Mucosa of rectum (tissue), 2 donors: ENCODE results near the gene PDE4B.
"Not testable (repeated sequence)": the region's sequence is repeated elsewhere in the genome, so short reads cannot be mapped to it uniquely, and the experiment has no call there.

Source experiments
- H3K27ac ChIP-seq, 2 donors: one replicate each; pipeline ENCODE4 v1.7.0; 2013; ENCODE audit warnings: inconsistent platforms in 2 of 2, low read depth in 2 of 2, low read length in 2 of 2
- H3K27me3 ChIP-seq, 2 donors: one replicate each; pipeline ENCODE4 v1.7.0; 2013; ENCODE audit warnings: low read length in 2 of 2; ENCODE audit not compliant: control insufficient read depth in 2 of 2, insufficient read depth in 2 of 2
- H3K36me3 ChIP-seq, 2 donors: one replicate each; pipeline ENCODE4 v1.7.0; 2013; ENCODE audit warnings: low read length in 2 of 2; ENCODE audit not compliant: control insufficient read depth in 2 of 2, insufficient read depth in 2 of 2
- H3K4me1 ChIP-seq, 2 donors: one replicate each; pipeline ENCODE4 v1.7.0; 2013; ENCODE audit warnings: low read length in 2 of 2, mild to moderate bottlenecking in 1 of 2; ENCODE audit not compliant: control insufficient read depth in 2 of 2, insufficient read depth in 2 of 2
- H3K4me3 ChIP-seq, 2 donors: one replicate each; pipeline ENCODE4 v1.7.0; 2013; ENCODE audit warnings: low read length in 2 of 2
- H3K9ac ChIP-seq, 2 donors: one replicate each; pipeline ENCODE4 v1.7.0; 2013; ENCODE audit warnings: low read length in 2 of 2, low read depth in 1 of 2, mild to moderate bottlenecking in 1 of 2
- H3K9me3 ChIP-seq, 2 donors: one replicate each; pipeline ENCODE4 v1.7.0; 2013; ENCODE audit warnings: low read length in 2 of 2; ENCODE audit not compliant: control insufficient read depth in 2 of 2
- donor health status: healthy.
- donor health status: Normal muscosa, but diverticular disease.

The PDE4B gene

DNA sequence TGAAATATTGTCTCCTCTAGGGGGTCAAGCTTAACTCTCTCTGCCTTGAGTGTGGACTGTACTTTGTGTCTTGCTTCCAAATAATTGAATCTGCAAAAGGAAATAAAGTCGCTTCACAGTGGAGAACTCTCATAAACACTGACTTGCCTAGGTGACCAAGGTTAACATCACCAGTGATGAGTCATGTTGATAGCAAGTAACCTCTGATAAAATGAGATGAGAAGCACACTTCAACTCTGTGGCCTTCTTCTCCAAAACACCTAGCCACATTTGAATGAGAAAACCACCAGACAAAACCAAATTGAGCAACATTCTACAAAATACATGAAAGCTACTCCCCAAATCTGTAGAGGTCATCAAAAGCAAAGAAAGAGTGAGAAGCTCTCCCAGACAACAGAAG, 37.6 kb downstream of the PDE4B start:
- no peaks in the 10 kb centered on the region for H3K36me3 ChIP-seq

DNA sequence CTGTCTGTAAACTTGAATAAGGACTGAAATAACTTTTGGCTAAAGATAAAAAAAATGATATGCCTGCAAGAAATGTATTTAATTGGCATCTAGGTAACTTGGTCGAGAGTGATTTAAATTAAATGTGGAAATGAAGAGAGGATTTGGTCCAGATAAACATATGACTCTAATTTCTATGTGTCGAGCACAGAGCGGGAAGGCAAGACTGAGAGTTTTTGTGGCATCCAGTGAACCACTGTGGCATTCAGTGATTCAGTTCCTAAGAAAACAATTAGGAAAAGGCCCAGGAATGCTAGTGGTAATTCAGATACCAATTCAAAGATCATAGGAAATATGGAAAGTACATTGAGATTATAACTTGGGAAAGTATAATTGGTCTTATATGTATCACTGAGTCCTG, 39.6 kb downstream of the PDE4B start:
- Histone ChIP-seq H3K27ac (no peak overlapping the region), H3K9me3 (no peaks in the 10 kb centered on the region), H3K4me1 (no peaks in the 10 kb centered on the region), H3K9ac (no peak overlapping the region), H3K36me3 (no peaks in the 10 kb centered on the region), H3K4me3 (no peak overlapping the region), H3K27me3 (no peaks in the 10 kb centered on the region)

More for the DNA sequence above, 37.6 kb downstream of the PDE4B start:
- H3K27ac ChIP-seq = no peak overlapping the region
- no peak overlapping the region for H3K4me3 ChIP-seq
- H3K9ac ChIP-seq = no peak overlapping the region
- H3K4me1 ChIP-seq = no peaks in the 10 kb centered on the region
- H3K9me3 ChIP-seq = no peaks in the 10 kb centered on the region
- no peaks in the 10 kb centered on the region for H3K27me3 ChIP-seq

DNA sequence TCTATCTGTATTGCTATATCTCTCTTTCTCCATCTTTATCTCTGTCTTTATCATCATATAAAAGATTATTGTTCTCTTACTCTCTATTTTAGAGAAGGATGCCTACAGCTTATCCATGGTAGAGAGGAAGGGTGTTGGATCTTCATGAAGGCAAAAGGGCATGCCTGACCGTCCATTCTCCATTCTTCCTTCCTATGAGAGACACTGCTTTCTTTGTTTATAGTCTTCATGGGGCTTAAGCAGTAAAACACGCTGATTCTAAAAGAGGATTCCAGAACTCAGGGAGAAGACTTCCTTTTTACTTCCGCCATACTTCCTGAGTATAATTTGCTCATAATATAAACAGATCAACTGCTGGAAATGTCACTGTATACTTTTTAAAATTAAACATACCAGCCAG, 44.0 kb downstream of the PDE4B start:
- no peak overlapping the region for H3K27ac ChIP-seq
- no peak overlapping the region for H3K4me3 ChIP-seq
- no peak overlapping the region for H3K9ac ChIP-seq
- H3K27me3 ChIP-seq = no peaks in the 10 kb centered on the region
- no peaks in the 10 kb centered on the region for H3K4me1 ChIP-seq
- H3K9me3 ChIP-seq = no peaks in the 10 kb centered on the region
- no peaks in the 10 kb centered on the region for H3K36me3 ChIP-seq

DNA sequence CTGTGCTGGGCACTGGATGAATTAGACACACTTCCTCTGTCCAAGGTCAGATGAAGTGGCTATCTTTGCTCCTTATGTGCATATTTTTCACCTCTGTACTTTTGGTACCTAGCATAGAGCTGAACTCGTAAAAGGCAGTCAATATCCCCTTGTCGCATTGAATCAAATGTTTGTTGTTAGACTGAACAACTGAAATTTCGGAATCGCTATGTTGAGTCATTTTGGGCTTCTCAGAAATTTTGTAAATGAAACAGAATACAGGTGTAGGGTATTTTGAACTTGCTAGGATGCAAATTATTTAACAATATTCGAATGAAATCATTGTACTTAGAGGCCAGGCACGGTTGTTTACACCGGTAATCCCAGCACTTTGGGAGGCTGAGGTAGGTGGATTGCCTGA, 48.0 kb downstream of the PDE4B start:
- Histone ChIP-seq H3K27me3 (no peaks in the 10 kb centered on the region), H3K27ac (no peak overlapping the region), H3K4me3 (no peak overlapping the region), H3K9ac (no peak overlapping the region), H3K4me1 (no peaks in the 10 kb centered on the region), H3K9me3 (no peaks in the 10 kb centered on the region), H3K36me3 (no peaks in the 10 kb centered on the region)

DNA sequence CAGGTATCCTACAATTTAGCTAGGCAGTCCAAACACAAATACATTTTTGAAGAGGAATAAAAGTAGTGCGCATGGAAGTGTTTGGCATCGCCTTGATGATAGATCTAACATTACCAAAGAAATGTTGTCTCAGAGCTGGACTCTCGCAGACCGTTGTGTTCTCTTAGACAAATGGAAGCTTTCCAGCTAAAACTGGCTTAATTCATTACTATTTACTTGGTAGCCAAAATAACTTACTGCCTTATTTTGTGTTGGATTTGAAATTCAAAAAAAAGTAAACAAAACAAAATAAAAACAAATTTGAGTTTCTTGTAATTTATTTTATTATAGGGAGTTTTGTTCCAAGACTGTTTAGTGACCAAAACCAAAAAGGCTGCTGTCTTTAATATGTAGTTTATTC, 51.6 kb downstream of the PDE4B start:
- Histone ChIP-seq H3K9ac (no peak overlapping the region), H3K4me3 (no peak overlapping the region), H3K36me3 (no peaks in the 10 kb centered on the region), H3K27ac (no peak overlapping the region), H3K9me3 (no peaks in the 10 kb centered on the region), H3K27me3 (no peaks in the 10 kb centered on the region), H3K4me1 (no peaks in the 10 kb centered on the region)

DNA sequence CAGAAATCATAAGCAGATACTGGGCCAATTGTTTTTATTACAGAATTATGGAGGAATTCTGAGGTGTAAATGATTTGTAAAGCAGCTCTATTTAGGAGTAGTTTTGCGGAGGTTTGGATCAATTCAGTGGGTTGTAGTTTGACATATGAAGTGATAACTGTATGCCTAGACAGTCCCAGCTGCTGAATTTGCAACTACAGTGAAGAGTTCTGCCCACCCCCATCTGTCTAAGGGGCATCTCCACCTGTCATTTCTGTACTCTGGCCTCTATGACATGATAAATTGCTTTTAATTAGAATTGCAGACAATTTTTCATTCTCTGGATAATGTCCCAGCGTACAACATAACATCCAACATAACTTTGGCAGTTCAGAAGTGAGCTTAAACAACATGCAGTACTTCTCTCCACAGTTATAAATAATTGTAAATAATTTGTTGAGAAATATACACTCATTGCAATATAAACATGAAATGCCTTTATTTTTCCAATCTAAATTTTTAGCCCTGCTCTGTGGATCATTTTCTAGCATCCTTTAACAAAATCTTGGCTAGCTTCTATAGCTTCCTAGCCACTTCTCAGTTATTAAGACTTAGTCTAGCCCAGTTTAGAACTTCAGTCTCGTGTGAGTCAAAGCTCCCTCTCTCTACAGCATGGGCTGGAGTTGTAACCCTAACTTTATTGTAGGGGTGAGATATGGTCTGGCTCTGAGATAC, 52.3 kb downstream of the PDE4B start:
- no peak overlapping the region for H3K27ac ChIP-seq

DNA sequence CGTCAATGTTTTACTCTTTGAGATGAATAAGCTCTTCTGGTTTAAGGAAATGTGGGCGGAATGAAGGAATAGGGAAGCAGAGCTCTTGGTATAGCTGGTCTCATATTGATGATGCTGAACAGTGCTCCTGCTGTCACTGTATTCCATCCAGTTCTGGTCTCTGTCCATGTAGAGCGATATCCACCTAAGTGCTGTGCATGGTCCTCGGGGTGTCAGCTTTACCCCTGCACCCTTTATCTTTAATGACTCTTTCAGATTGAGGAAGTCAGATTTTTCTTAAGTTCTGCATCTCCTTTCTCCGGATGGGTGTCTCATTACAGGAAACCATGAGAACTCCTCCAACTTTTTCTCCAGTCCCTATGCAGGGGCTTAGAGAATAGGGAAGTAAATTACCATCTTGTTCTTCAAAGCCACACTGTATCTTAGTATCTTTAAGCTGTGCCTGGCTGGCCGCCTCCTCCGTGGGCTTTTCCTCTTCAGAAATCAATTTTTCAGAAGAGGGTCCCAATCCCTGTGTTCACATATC, 52.9 kb downstream of the PDE4B start:
- H3K4me3 ChIP-seq = no peak overlapping the region
- no peaks in the 10 kb centered on the region for H3K4me1 ChIP-seq
- H3K36me3 ChIP-seq = no peaks in the 10 kb centered on the region
- no peaks in the 10 kb centered on the region for H3K27me3 ChIP-seq
- no peaks in the 10 kb centered on the region for H3K9me3 ChIP-seq
- H3K27ac ChIP-seq = no peak overlapping the region
- no peak overlapping the region for H3K9ac ChIP-seq

More for the DNA sequence above, 52.3 kb downstream of the PDE4B start:
- no peak overlapping the region for H3K9ac ChIP-seq
- no peaks in the 10 kb centered on the region for H3K36me3 ChIP-seq
- H3K9me3 ChIP-seq = no peaks in the 10 kb centered on the region
- no peaks in the 10 kb centered on the region for H3K27me3 ChIP-seq
- H3K4me1 ChIP-seq = no peaks in the 10 kb centered on the region
- H3K4me3 ChIP-seq = no peak overlapping the region

DNA sequence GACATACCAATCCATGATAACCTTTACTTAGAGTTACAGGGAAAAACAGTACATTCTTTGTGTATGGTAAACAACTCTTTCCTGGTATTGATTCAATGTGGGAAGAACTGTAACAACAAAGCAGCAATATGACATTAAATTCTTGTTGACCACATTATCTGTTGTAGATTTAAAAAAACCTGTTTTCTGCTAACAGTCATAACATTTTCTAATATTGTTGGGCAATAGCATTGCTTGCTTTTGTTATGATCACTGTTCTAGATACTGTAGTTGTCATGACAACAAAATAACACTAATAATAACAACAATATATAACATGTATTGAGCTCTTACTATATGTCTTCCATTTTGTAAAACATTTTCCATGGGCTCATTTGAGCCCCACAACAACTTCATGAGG, 54.2 kb downstream of the PDE4B start:
- Histone ChIP-seq H3K4me3 (no peak overlapping the region), H3K27me3 (no peaks in the 10 kb centered on the region), H3K27ac (no peak overlapping the region), H3K4me1 (no peaks in the 10 kb centered on the region), H3K36me3 (no peaks in the 10 kb centered on the region), H3K9ac (no peak overlapping the region), H3K9me3 (no peaks in the 10 kb centered on the region)

DNA sequence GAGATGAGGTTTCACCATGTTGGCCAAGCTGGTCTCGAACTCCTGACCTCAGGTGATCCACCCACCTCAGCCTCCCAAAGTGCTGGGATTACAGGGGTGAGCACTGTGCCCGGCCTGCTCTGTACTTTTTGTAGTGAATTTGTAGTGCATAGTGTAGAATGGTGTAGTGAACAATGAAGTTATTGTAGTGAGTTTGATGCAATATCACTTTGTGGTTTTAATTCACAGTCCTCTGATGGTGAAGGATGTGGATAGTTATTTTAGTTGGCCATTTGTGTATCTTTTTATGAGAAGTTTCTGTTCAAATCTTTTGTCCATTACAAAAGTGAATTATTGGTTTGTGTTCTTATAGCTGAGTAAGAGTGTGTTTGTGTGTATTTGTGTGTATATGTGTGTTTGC, 57.6 kb downstream of the PDE4B start:
- no peak overlapping the region for H3K27ac ChIP-seq
- no peaks in the 10 kb centered on the region for H3K27me3 ChIP-seq
- H3K36me3 ChIP-seq = no peaks in the 10 kb centered on the region
- no peaks in the 10 kb centered on the region for H3K4me1 ChIP-seq
- H3K9ac ChIP-seq = no peak overlapping the region
- no peak overlapping the region for H3K4me3 ChIP-seq
- no peaks in the 10 kb centered on the region for H3K9me3 ChIP-seq

DNA sequence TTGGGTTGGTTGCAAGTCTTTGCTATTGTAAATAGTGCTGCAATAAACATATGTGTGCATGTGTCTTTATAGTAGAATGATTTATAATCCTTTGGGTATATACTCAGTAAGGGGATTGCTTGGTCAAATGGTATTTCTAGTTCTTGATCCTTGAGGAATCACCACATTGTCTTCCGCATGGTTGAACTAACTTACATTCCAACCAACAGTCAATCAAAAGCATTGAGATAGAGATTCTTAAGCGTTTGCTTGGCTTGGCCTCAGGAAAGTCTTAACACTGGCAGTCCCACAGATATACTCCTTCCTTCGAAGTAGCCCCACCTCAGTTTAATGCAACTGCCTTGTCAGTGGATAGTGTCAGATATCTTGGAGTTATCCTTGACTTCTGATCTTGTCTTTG, 63.9 kb downstream of the PDE4B start:
- H3K27ac ChIP-seq, H3K27me3 ChIP-seq, H3K9ac ChIP-seq, H3K9me3 ChIP-seq, H3K36me3 ChIP-seq, H3K4me3 ChIP-seq, H3K4me1 ChIP-seq: not testable (repeated sequence)
